ENCODE measurements around the gene A4GALT.

GRCh38 chr22:42702675-42703074 is 18.0 kb downstream of the A4GALT start:
- TF ChIP-seq, protein P1, sequence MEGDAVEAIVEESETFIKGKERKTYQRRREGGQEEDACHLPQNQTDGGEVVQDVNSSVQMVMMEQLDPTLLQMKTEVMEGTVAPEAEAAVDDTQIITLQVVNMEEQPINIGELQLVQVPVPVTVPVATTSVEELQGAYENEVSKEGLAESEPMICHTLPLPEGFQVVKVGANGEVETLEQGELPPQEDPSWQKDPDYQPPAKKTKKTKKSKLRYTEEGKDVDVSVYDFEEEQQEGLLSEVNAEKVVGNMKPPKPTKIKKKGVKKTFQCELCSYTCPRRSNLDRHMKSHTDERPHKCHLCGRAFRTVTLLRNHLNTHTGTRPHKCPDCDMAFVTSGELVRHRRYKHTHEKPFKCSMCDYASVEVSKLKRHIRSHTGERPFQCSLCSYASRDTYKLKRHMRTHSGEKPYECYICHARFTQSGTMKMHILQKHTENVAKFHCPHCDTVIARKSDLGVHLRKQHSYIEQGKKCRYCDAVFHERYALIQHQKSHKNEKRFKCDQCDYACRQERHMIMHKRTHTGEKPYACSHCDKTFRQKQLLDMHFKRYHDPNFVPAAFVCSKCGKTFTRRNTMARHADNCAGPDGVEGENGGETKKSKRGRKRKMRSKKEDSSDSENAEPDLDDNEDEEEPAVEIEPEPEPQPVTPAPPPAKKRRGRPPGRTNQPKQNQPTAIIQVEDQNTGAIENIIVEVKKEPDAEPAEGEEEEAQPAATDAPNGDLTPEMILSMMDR (IDR thresholded peaks at IDR 0.05): no peak
- TF ChIP-seq POLR2A (IDR thresholded peaks at IDR 0.05): no peak
- TF ChIP-seq EP300 (IDR thresholded peaks at IDR 0.05): no peak
